GM21515 (cell line): ENCODE measurements around the gene IQCN.
"Not testable (repeated sequence)": the region's sequence is repeated elsewhere in the genome, so short reads cannot be mapped to it uniquely, and the experiment has no call there.

Experiments
- ATAC-seq: cut with Tn5 transposase; IDR thresholded peaks from one replicate; pipeline ENCODE4 v1.9.1; 2021; ENCODE audit not compliant: unreplicated experiment

Gene IQCN

DNA sequence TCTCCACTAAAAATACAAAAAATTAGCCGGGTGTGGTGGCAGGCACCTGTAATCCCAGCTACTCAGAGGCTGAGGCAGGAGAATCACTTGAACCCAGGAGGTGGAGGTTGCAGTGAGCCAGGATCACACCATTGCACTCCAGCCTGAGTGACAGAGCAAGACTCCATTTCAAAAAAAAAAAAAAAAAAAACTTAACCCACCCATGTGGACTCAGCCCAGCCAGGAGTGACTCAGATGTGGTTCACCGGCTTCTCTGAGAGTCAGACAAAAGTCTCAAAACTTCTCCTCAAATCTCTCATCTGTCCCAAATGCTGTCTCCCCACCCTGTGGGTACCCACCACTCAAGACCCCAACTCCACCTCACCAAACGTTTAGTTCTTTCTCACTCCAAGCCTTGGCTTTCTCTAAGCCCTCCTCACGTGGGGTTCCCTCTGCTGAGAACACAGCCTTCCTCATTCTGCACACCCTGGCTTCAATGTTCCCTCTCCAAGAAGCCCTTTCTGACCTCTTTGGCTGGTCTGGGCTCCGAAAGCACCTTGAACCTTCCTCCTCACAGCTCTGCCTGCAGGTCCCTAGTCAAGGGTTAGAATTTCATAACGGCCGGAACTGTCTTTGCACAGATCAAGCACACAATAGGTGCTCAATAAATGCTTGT lies 59.3 kb downstream of the IQCN start:
- ATAC-seq, result no peak

DNA sequence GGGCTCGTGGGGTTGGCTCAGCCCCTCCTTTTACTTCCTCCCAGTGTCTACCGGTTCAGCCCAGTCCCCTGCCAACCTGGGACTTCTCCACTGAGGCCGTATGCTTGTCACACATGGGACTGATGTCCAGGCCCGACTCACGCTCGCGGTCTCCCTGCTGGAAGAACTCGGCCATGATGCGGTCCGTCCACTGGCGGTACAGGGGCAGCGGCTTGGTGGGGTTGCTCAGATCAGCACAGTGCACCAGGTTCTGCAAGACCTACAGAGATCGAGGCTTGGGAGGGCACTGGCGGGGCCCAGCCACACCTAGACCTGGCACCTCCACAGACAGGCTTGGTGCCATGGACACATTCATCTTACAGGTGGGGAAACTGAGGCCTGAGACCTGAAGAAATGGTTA lies 62.6 kb downstream of the IQCN start:
- no peak for ATAC-seq

DNA sequence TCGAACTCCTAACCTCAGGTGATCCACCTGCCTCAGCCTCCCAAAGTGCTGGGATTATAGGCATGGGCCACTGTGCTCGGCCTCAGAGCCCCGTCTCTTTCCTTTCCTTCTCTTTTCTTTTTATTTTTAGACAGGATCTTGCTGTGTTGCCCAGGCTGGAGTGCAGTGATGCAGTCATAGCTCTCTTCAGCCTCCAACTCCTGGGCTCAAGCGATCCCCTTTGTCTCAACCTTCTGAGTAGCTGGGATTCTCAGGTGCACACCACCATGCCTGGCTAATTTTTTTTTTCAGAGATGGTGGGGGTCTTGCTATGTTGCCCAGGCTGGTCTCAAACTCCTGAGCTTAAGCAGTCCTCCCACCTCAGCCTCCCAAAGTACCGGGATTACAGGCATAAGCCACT lies 64.3 kb downstream of the IQCN start:
- ATAC-seq, result not testable (repeated sequence)

DNA sequence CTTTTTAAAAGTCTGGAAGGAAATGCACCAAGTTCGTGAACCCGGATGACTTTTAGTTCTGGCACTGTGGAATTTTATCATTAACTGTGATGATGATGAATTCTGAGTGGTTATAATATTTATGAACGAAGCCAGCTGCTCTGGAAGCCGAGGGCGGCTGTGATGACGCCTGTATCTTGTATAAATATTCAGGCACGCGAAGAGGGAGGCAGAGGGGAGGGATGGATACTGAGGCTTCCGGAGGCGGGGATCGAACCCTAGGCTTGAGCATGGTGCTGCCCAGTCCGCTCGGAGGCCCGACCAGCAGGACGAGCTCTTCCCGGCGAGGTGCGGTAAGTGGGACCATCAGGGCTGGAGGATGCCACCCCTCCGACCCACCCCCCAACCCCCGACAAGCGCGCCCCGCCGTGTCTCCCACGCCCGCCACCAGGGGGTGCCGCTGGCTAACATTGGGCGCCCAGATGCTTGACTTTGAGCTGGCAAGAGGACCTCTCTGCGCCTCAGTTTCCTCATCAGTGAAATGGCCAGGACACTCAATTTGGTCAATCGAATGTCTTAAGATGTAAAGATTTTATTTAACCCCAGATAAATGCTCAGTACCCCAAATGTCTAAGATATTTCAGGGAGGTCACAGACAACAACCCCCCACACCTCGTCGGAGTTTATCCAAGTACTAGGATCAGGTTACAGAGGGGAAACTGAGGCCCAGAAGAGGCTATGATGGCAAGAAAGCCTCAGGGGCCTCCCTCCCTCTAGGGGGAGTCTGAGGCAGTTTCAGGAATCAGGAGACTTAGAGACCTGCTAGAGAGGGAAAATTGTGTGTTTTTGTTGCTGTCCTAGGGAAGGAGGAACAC lies 65.9 kb downstream of the IQCN start:
- ATAC-seq, result no peak
